PC-9 (cell line): ENCODE measurements around the gene PGLYRP2. TPM values are rescaled to one million over a fixed set of nuclear protein-coding genes. Genes with fewer than 3 reads are reported as not detected.

ENCODE experiments used
- BruUV-seq: library from RNA; stranded (reverse); fragments of 400-500 nt; replicated peaks from 2 replicates; lab custom pipeline; 2021; lab: Mats Ljungman, UMichigan
- CTCF ChIA-PET: fragments of 300-600 bp; sonication (Branson Sonifier 250); formaldehyde crosslinking; loops from one replicate; lab custom pipeline; 2022; ENCODE audit warnings: antibody characterized with exemption; lab: Charles Lee
- POLR2A ChIA-PET: fragments of 300-600 bp; sonication (Branson Sonifier 250); formaldehyde crosslinking; loops from one replicate; lab custom pipeline; 2022; ENCODE audit warnings: antibody characterized with exemption; ENCODE audit not compliant: unreplicated experiment; lab: Charles Lee
- DNase-seq, 2 experiments: peaks; one replicate each; pipeline versions ENCODE4 v3.0.0 to v3.0.0-alpha.2; 2015 to 2022; ENCODE audit warnings: mixed read lengths in 1 of 2
- H2AFZ ChIP-seq: fragments of 200-600 bp; sonication (generic); 2 replicates; pipeline ENCODE4 v1.8.1; 2017; ENCODE audit warnings: antibody characterized with exemption
- H3F3A ChIP-seq: fragments of 200-600 bp; sonication (generic); 2 replicates; pipeline ENCODE4 v1.8.1; 2017; ENCODE audit warnings: antibody characterized with exemption, mild to moderate bottlenecking, low read depth; ENCODE audit not compliant: insufficient read depth
- H3K27ac ChIP-seq: fragments of 200-600 bp; sonication (generic); 2 replicates; pipeline ENCODE4 v1.6.1; 2016; ENCODE audit warnings: mixed run types
- H3K27me3 ChIP-seq: fragments of 200-600 bp; sonication (generic); 2 replicates; pipeline ENCODE4 v1.6.1; 2016; ENCODE audit warnings: low read depth, mixed run types; ENCODE audit not compliant: insufficient read depth
- H3K36me3 ChIP-seq: fragments of 200-600 bp; sonication (generic); 2 replicates; pipeline ENCODE4 v1.6.1; 2016; ENCODE audit warnings: low read depth, mixed run types
- H3K4me1 ChIP-seq: fragments of 200-600 bp; sonication (generic); replicated peaks from 2 replicates; pipeline ENCODE4 v1.6.1; 2016; ENCODE audit warnings: mixed run types; ENCODE audit not compliant: insufficient read depth
- H3K4me2 ChIP-seq: fragments of 200-600 bp; sonication (generic); 2 replicates; pipeline ENCODE4 v1.6.1; 2017; ENCODE audit warnings: mixed run types
- H3K4me3 ChIP-seq: fragments of 200-600 bp; sonication (generic); 2 replicates; pipeline ENCODE4 v1.6.1; 2016; ENCODE audit warnings: mixed run types
- H3K79me2 ChIP-seq: fragments of 200-600 bp; sonication (generic); 2 replicates; pipeline ENCODE4 v1.6.1; 2017; ENCODE audit warnings: low read depth, mixed run types
- H3K9me2 ChIP-seq: fragments of 200-600 bp; sonication (generic); 2 replicates; pipeline ENCODE4 v1.8.1; 2017; ENCODE audit warnings: mild to moderate bottlenecking; ENCODE audit not compliant: insufficient read depth
- H3K9me3 ChIP-seq: fragments of 200-600 bp; sonication (generic); 2 replicates; pipeline ENCODE4 v1.8.1; 2016; ENCODE audit warnings: low read depth; ENCODE audit not compliant: insufficient read depth
- H4K20me1 ChIP-seq: fragments of 200-600 bp; sonication (generic); 2 replicates; pipeline ENCODE4 v1.8.1; 2017; ENCODE audit not compliant: insufficient read depth
- CTCF ChIP-seq: fragments of 200-600 bp; sonication (generic); conservative IDR thresholded peaks from 2 replicates; pipeline ENCODE4 v1.6.1; 2017; ENCODE audit warnings: mixed run types, antibody characterized with exemption, mild to moderate bottlenecking, moderate library complexity
- EZH2 ChIP-seq: fragments of 200-600 bp; sonication (generic); IDR thresholded peaks from 2 replicates; pipeline ENCODE4 v1.8.0; 2017; ENCODE audit warnings: antibody characterized with exemption, low read depth
- intact Hi-C: fragments of 100-400 bp; cut with micrococcal nuclease; formaldehyde crosslinking; loops from one replicate; pipeline ENCODE4 v1.10.0; 2022; ENCODE audit not compliant: unreplicated experiment
- total RNA-seq: library from RNA; stranded (reverse); gene quantifications from 2 replicates; pipeline ENCODE4 v1.2.3, GENCODE V29; 2021

PGLYRP2 gene
- total RNA-seq, 1 experiment from 2014 or later, result not detected

GRCh38 chr19:15471639-15472101, 7.6 kb downstream of the PGLYRP2 start:
- Histone ChIP-seq H3K79me2 (no peaks in the 10 kb centered on the region), H3K36me3 (no peaks in the 10 kb centered on the region), H3K9me3 (no peaks in the 10 kb centered on the region), H3F3A (peaks cover 13% of the 10 kb centered on the region; the same call in 1 of the 2 replicates), H3K4me2 (no peak overlapping the region), H3K4me1 (peaks cover 6% of the 10 kb centered on the region; the same call in 1 of the 2 replicates), H4K20me1 (no peaks in the 10 kb centered on the region), H3K27ac (no peak overlapping the region), H3K27me3 (no peaks in the 10 kb centered on the region), H2AFZ (no peak overlapping the region), H3K4me3 (no peak overlapping the region), H3K9me2 (no peaks in the 10 kb centered on the region)
- TF ChIP-seq CTCF (no peak), EZH2 (no peak)
- intact Hi-C loops, result no loop called here
- no TSS peak for BruUV-seq
- POLR2A ChIA-PET, result interaction anchor here (0.6 kb wide), 1 partner anchor 671 kb away, joined by 4 read pairs; no protein-coding TSS in a partner anchor
- CTCF ChIA-PET, result no interaction called here
- no peak for DNase-seq

GRCh38 chr19:15469513-15470297, 9.6 kb downstream of the PGLYRP2 start:
- intact Hi-C loops, result no loop called here
- H3K9me3 ChIP-seq, result no peaks in the 10 kb centered on the region
- H3K27me3 ChIP-seq, result no peaks in the 10 kb centered on the region
- H3F3A ChIP-seq, result peaks cover 18% of the 10 kb centered on the region; the same call in 1 of the 2 replicates
- ChIA-PET POLR2A (no interaction called here), CTCF (interaction anchor here (0.6 kb wide), 1 partner anchor 171 kb away, joined by 3 read pairs; no protein-coding TSS in a partner anchor)
- H3K4me2 ChIP-seq, result no peak overlapping the region
- no TSS peak for BruUV-seq
- no peak overlapping the region for H2AFZ ChIP-seq
- H3K79me2 ChIP-seq, result no peaks in the 10 kb centered on the region
- no peak for DNase-seq
- H3K4me3 ChIP-seq, result no peak overlapping the region
- H4K20me1 ChIP-seq, result no peaks in the 10 kb centered on the region
- H3K9me2 ChIP-seq, result no peaks in the 10 kb centered on the region
- peaks cover 9% of the 10 kb centered on the region; the same call in 1 of the 2 replicates for H3K4me1 ChIP-seq
- H3K36me3 ChIP-seq, result no peaks in the 10 kb centered on the region
- no peak overlapping the region for H3K27ac ChIP-seq
- TF ChIP-seq EZH2, result no peak
- TF ChIP-seq CTCF, result no peak

GRCh38 chr19:15468675-15469512, 10.4 kb downstream of the PGLYRP2 start:
- no peak for DNase-seq
- Histone ChIP-seq H4K20me1 (no peaks in the 10 kb centered on the region), H3F3A (peaks cover 18% of the 10 kb centered on the region; the same call in 1 of the 2 replicates), H3K9me2 (no peaks in the 10 kb centered on the region), H3K4me3 (no peak overlapping the region), H3K79me2 (no peaks in the 10 kb centered on the region), H3K4me1 (peaks cover 9% of the 10 kb centered on the region; the same call in 1 of the 2 replicates), H2AFZ (no peak overlapping the region), H3K9me3 (no peaks in the 10 kb centered on the region), H3K27me3 (no peaks in the 10 kb centered on the region), H3K4me2 (no peak overlapping the region), H3K27ac (no peak overlapping the region), H3K36me3 (no peaks in the 10 kb centered on the region)
- POLR2A ChIA-PET, result no interaction called here
- CTCF ChIA-PET, result no interaction called here
- BruUV-seq, result no TSS peak
- TF ChIP-seq EZH2 (no peak), CTCF (no peak)
- intact Hi-C loops, result no loop called here
